ENCODE data around the gene GMCL2.

GRCh38 chr5:178153530-178154340, 33.4 kb downstream of the GMCL2 start, which contains the start of gene NHP2:
- no peak for TF ChIP-seq CTCF (conservative IDR thresholded peaks at IDR 0.05; ENCODE audit: low read length)
- no peak for TF ChIP-seq EZH2phosphoT487 (IDR thresholded peaks at IDR 0.05; ENCODE audit: borderline replicate concordance, low read depth, low read length)

All from OCI-LY7 (cell line).